Uterus (tissue), 4 donors: Measurements from ENCODE around the gene SLC7A1. TPM values are rescaled to one million over a fixed set of nuclear protein-coding genes. Genes with fewer than 3 reads are reported as not detected.

Source experiments
- DNase-seq, 2 donors: peaks; one replicate each; pipeline ENCODE4 v3.0.0-alpha.2; 2019 to 2020
- H3K27ac ChIP-seq, 2 donors: fragments of 200-600 bp; sonication (generic); 1 replicate in 1 of 2; 2 replicates in 1 of 2; pipeline ENCODE4 v1.5.1; 2016 to 2018
- H3K27me3 ChIP-seq, 2 donors: fragments of 200-600 bp; sonication (generic); one replicate each; pipeline ENCODE4 v1.5.1; 2018 to 2019; ENCODE audit warnings: control low read depth in 1 of 2
- H3K36me3 ChIP-seq, 2 donors: fragments of 200-600 bp; sonication (generic); one replicate each; pipeline ENCODE4 v1.5.1; 2019; ENCODE audit warnings: control low read depth in 1 of 2
- H3K4me1 ChIP-seq, 2 donors: fragments of 200-600 bp; sonication (generic); one replicate each; pipeline ENCODE4 v1.5.1; 2018 to 2019; ENCODE audit warnings: control low read depth in 1 of 2
- H3K4me3 ChIP-seq, 2 donors: fragments of 200-600 bp; sonication (generic); 1 replicate in 1 of 2; 2 replicates in 1 of 2; pipeline ENCODE4 v1.5.1; 2018 to 2019; ENCODE audit warnings: mild to moderate bottlenecking in 1 of 2
- H3K9me3 ChIP-seq, 2 donors: fragments of 200-600 bp; sonication (generic); one replicate each; pipeline ENCODE4 v1.5.1; 2019; ENCODE audit warnings: control low read depth in 1 of 2
- CTCF ChIP-seq, 4 experiments: fragments of 200-600 bp in 2 of 4; fragments of 450-650 bp in 2 of 4; sonication (generic) in 2 of 4; IDR thresholded peaks; one replicate each; pipeline ENCODE4 v1.5.1; 2016 to 2019; ENCODE audit warnings: antibody characterized with exemption in 4 of 4, mild to moderate bottlenecking in 2 of 4, moderate library complexity in 1 of 4
- POLR2A ChIP-seq, 2 donors: fragments of 450-650 bp; IDR thresholded peaks; one replicate each; pipeline ENCODE4 v1.6.1; 2016; ENCODE audit warnings: antibody characterized with exemption in 2 of 2, mild to moderate bottlenecking in 1 of 2, moderate library complexity in 1 of 2
- intact Hi-C: fragments of 100-400 bp; cut with DNase I; formaldehyde crosslinking; loops from one replicate; pipeline ENCODE4 v1.15.1; 2023; ENCODE audit warnings: low total_unique reads
- total RNA-seq, 4 donors: library from RNA; depleted of rRNA in 3 of 4; stranded (reverse); fragments of >200 nt in 3 of 4; gene quantifications; one replicate each; pipeline versions ENCODE4 v1.1.0 to v1.2.4, GENCODE V29; 2014 to 2023
- donor health status: DM: yes; HTN: yes; CAD: no.

The SLC7A1 gene
- total RNA-seq, 4 donors from 2014 or later = 4.1 to 39.0 (median 10.8) TPM

GRCh38 chr13:29523199-29523961, 72.1 kb downstream of the SLC7A1 start:
- Histone ChIP-seq H3K4me3 (no peak overlapping the region), H3K27me3 (no peaks in the 10 kb centered on the region), H3K9me3 (no peaks in the 10 kb centered on the region), H3K27ac (peak overlapping the region; percentile 22 to 80), H3K36me3 (no peaks in the 10 kb centered on the region), H3K4me1 (no peaks in the 10 kb centered on the region)
- intact Hi-C loops = no loop called here
- no peak for TF ChIP-seq CTCF (IDR thresholded peaks at IDR 0.05)
- TF ChIP-seq POLR2A (IDR thresholded peaks at IDR 0.05) = no peak
- no peak for DNase-seq

GRCh38 chr13:29522044-29522685, 73.3 kb downstream of the SLC7A1 start:
- intact Hi-C loops = no loop called here
- Histone ChIP-seq H3K27ac (peak overlapping the region; percentile 68 to 80), H3K36me3 (no peaks in the 10 kb centered on the region), H3K27me3 (no peaks in the 10 kb centered on the region), H3K9me3 (no peaks in the 10 kb centered on the region), H3K4me3 (no peak overlapping the region), H3K4me1 (no peaks in the 10 kb centered on the region)
- DNase-seq = peak; percentile 65 to 87
- TF ChIP-seq CTCF (IDR thresholded peaks at IDR 0.05) (no peak), POLR2A (IDR thresholded peaks at IDR 0.05) (no peak)

GRCh38 chr13:29521336-29521735, 74.2 kb downstream of the SLC7A1 start:
- intact Hi-C loops = no loop called here
- TF ChIP-seq POLR2A (IDR thresholded peaks at IDR 0.05) = no peak
- TF ChIP-seq CTCF (IDR thresholded peaks at IDR 0.05) = no peak
- Histone ChIP-seq H3K4me1 (no peaks in the 10 kb centered on the region), H3K27me3 (no peaks in the 10 kb centered on the region), H3K4me3 (no peak overlapping the region), H3K9me3 (no peaks in the 10 kb centered on the region), H3K36me3 (no peaks in the 10 kb centered on the region), H3K27ac (peak overlapping the region; percentile 68 to 80)
- no peak for DNase-seq

- H3K9me3 ChIP-seq = no peaks in the 10 kb centered on the region
- no peak overlapping the region for H3K4me3 ChIP-seq
- no peak for TF ChIP-seq POLR2A (IDR thresholded peaks at IDR 0.05)
- TF ChIP-seq CTCF (IDR thresholded peaks at IDR 0.05) = no peak
- peak overlapping the region; percentile 68 to 80 for H3K27ac ChIP-seq
- no peaks in the 10 kb centered on the region for H3K27me3 ChIP-seq
- no peaks in the 10 kb centered on the region for H3K36me3 ChIP-seq
- intact Hi-C loops = no loop called here
- no peak for DNase-seq
- H3K4me1 ChIP-seq = no peaks in the 10 kb centered on the region
Observed at GRCh38 chr13:29520671-29521070, 74.8 kb downstream of the SLC7A1 start.

- Histone ChIP-seq H3K36me3 (no peaks in the 10 kb centered on the region), H3K27me3 (no peaks in the 10 kb centered on the region), H3K4me3 (no peak overlapping the region), H3K4me1 (no peaks in the 10 kb centered on the region), H3K9me3 (no peaks in the 10 kb centered on the region), H3K27ac (peak overlapping the region; percentile 63 to 80)
- intact Hi-C loops = loop anchor here (10.0 kb wide), 1 partner anchor 595 kb away; no protein-coding TSS in a partner anchor
- DNase-seq = no peak
- TF ChIP-seq POLR2A (IDR thresholded peaks at IDR 0.05) (no peak), CTCF (IDR thresholded peaks at IDR 0.05) (no peak)
Observed at GRCh38 chr13:29519921-29520320, 75.6 kb downstream of the SLC7A1 start.
